H9 (cell line): ENCODE measurements around the gene DGKE. TPM values are rescaled to one million over a fixed set of nuclear protein-coding genes. Genes with fewer than 3 reads are reported as not detected.
A peak's percentile ranks its signal among the peaks of the same experiment; 100 is the strongest.

ENCODE experiments used
- DNase-seq: peaks from one replicate; pipeline ENCODE4 v3.0.0-alpha.2; 2017
- H2AFZ ChIP-seq: one replicate; pipeline ENCODE4 v1.6.1; 2013; ENCODE audit warnings: mild to moderate bottlenecking, low read length, control low read depth, moderate library complexity
- H2AK5ac ChIP-seq: 2 replicates; pipeline ENCODE4 v1.6.1; 2013; ENCODE audit warnings: low read length, control low read depth, mixed read lengths; ENCODE audit not compliant: insufficient read length
- H2BK120ac ChIP-seq: one replicate; pipeline ENCODE4 v1.6.1; 2013; ENCODE audit warnings: low read depth, mild to moderate bottlenecking, low read length, control low read depth, inconsistent platforms; ENCODE audit not compliant: poor library complexity, severe bottlenecking
- H2BK12ac ChIP-seq: 2 replicates; pipeline ENCODE4 v1.6.1; 2013; ENCODE audit warnings: low read length, control low read depth, mixed read lengths, low read depth; ENCODE audit not compliant: insufficient read length
- H2BK15ac ChIP-seq: 2 replicates; pipeline ENCODE4 v1.6.1; 2013; ENCODE audit warnings: low read depth, low read length, control low read depth
- H2BK20ac ChIP-seq: one replicate; pipeline ENCODE4 v1.6.1; 2013; ENCODE audit warnings: low read depth, mild to moderate bottlenecking, low read length, control low read depth, inconsistent platforms; ENCODE audit not compliant: poor library complexity, severe bottlenecking
- H2BK5ac ChIP-seq: 2 replicates; pipeline ENCODE4 v1.6.1; 2013; ENCODE audit warnings: low read length, control low read depth, mixed read lengths; ENCODE audit not compliant: insufficient read length
- H3K14ac ChIP-seq: 2 replicates; pipeline ENCODE4 v1.6.1; 2013; ENCODE audit warnings: low read length, control low read depth; ENCODE audit not compliant: insufficient read depth
- H3K18ac ChIP-seq: 2 replicates; pipeline ENCODE4 v1.6.1; 2013; ENCODE audit warnings: low read depth, mild to moderate bottlenecking, mixed read lengths, low read length, control low read depth; ENCODE audit not compliant: insufficient read length
- H3K23ac ChIP-seq: 2 replicates; pipeline ENCODE4 v1.6.1; 2013; ENCODE audit warnings: low read length, control low read depth, mixed read lengths, low read depth; ENCODE audit not compliant: insufficient read length
- H3K23me2 ChIP-seq: 2 replicates; pipeline ENCODE4 v1.6.1; 2013; ENCODE audit warnings: low read depth, mild to moderate bottlenecking, mixed read lengths, low read length, control low read depth; ENCODE audit not compliant: insufficient read length, poor library complexity, severe bottlenecking
- H3K27ac ChIP-seq: 2 replicates; pipeline ENCODE4 v1.5.1; 2013; ENCODE audit warnings: low read length, control low read depth, mixed read lengths, low read depth; ENCODE audit not compliant: insufficient read length
- H3K27me3 ChIP-seq: 2 replicates; pipeline ENCODE4 v1.6.1; 2013; ENCODE audit warnings: low read length, control low read depth, inconsistent platforms; ENCODE audit not compliant: insufficient read depth
- H3K4ac ChIP-seq: 2 replicates; pipeline ENCODE4 v1.6.1; 2013; ENCODE audit warnings: low read depth, mild to moderate bottlenecking, control low read depth, inconsistent platforms, low read length, moderate library complexity
- H3K4me1 ChIP-seq: 2 replicates; pipeline ENCODE4 v1.6.1; 2013; ENCODE audit warnings: low read length, control low read depth, inconsistent platforms; ENCODE audit not compliant: insufficient read depth
- H3K4me2 ChIP-seq: 2 replicates; pipeline ENCODE4 v1.6.1; 2013; ENCODE audit warnings: low read length, control low read depth, mixed read lengths; ENCODE audit not compliant: insufficient read length, insufficient read depth
- H3K56ac ChIP-seq: 2 replicates; pipeline ENCODE4 v1.6.1; 2013; ENCODE audit warnings: low read depth, mild to moderate bottlenecking, mixed read lengths, low read length, control low read depth; ENCODE audit not compliant: insufficient read length
- H3K79me1 ChIP-seq: 2 replicates; pipeline ENCODE4 v1.6.1; 2013; ENCODE audit warnings: low read depth, mild to moderate bottlenecking, moderate library complexity, low read length, control low read depth, inconsistent platforms; ENCODE audit not compliant: insufficient read depth, poor library complexity, severe bottlenecking
- H3K79me2 ChIP-seq: 2 replicates; pipeline ENCODE4 v1.6.1; 2013; ENCODE audit warnings: low read length, control low read depth, inconsistent platforms; ENCODE audit not compliant: insufficient read depth
- H3K9ac ChIP-seq: 2 replicates; pipeline ENCODE4 v1.6.1; 2013; ENCODE audit warnings: low read length, control low read depth, mixed read lengths; ENCODE audit not compliant: insufficient read length; ENCODE audit errors: extremely low read depth
- H3K9me3 ChIP-seq: one replicate; pipeline ENCODE4 v1.6.1; 2013; ENCODE audit warnings: low read depth, low read length, inconsistent platforms; ENCODE audit not compliant: control insufficient read depth
- H3T11ph ChIP-seq: one replicate; pipeline ENCODE4 v1.6.1; 2013; ENCODE audit warnings: mild to moderate bottlenecking, low read length, control low read depth, inconsistent platforms
- H4K20me1 ChIP-seq: one replicate; pipeline ENCODE4 v1.6.1; 2013; ENCODE audit not compliant: control insufficient read depth, insufficient read length, insufficient read depth
- H4K5ac ChIP-seq: 2 replicates; pipeline ENCODE4 v1.6.1; 2013; ENCODE audit warnings: low read depth, mild to moderate bottlenecking, mixed read lengths, low read length, control low read depth; ENCODE audit not compliant: insufficient read length
- H4K8ac ChIP-seq: replicated peaks from 2 replicates; pipeline ENCODE4 v1.6.1; 2013; ENCODE audit warnings: low read length, control low read depth, mixed read lengths, low read depth; ENCODE audit not compliant: insufficient read length
- H4K91ac ChIP-seq: 2 replicates; pipeline ENCODE4 v1.6.1; 2013; ENCODE audit warnings: low read depth, mild to moderate bottlenecking, moderate library complexity, mixed read lengths, low read length, control low read depth; ENCODE audit not compliant: insufficient read length
- H3K27ac Mint-ChIP-seq, 3 experiments: 2 replicates in 2 of 3; 3 replicates in 1 of 3; pipeline ENCODE4 v1.8.0; 2020 to 2021; ENCODE audit warnings: mixed read lengths in 3 of 3, mild to moderate bottlenecking in 1 of 3, moderate library complexity in 1 of 3
- H3K27me3 Mint-ChIP-seq: 2 replicates; pipeline ENCODE4 v1.8.0; 2021; ENCODE audit warnings: low read depth, mild to moderate bottlenecking, moderate library complexity, mixed read lengths
- H3K36me3 Mint-ChIP-seq, 3 experiments: 2 replicates in 2 of 3; 3 replicates in 1 of 3; pipeline ENCODE4 v1.8.0; 2020 to 2021; ENCODE audit warnings: low read depth in 3 of 3, mixed read lengths in 3 of 3; ENCODE audit not compliant: insufficient read depth in 1 of 3
- H3K4me1 Mint-ChIP-seq, 2 experiments: 2 replicates each; pipeline ENCODE4 v1.8.0; 2020; ENCODE audit warnings: mixed read lengths in 2 of 2
- H3K4me3 Mint-ChIP-seq, 2 experiments: 2 replicates in 1 of 2; 3 replicates in 1 of 2; pipeline ENCODE4 v1.8.0; 2020 to 2021; ENCODE audit warnings: mild to moderate bottlenecking in 2 of 2, mixed read lengths in 2 of 2, moderate library complexity in 1 of 2
- H3K9me3 Mint-ChIP-seq, 2 experiments: 2 replicates in 1 of 2; 3 replicates in 1 of 2; pipeline ENCODE4 v1.8.0; 2020; ENCODE audit warnings: mild to moderate bottlenecking in 2 of 2, mixed read lengths in 2 of 2, moderate library complexity in 1 of 2
- CTCF ChIP-seq: fragments of 200-600 bp; sonication (generic); conservative IDR thresholded peaks from 3 replicates; pipeline ENCODE4 v1.8.0; 2021; ENCODE audit warnings: antibody characterized with exemption, mild to moderate bottlenecking
- WGBS: extraction: QIAGEN DNeasy Blood & Tissue Kit; methylation state at CpG from one replicate; pipeline ENCODE4 v1.1.7; 2013; ENCODE audit warnings: missing lambda C conversion rate, low lambda C conversion rate, mixed read lengths; ENCODE audit not compliant: insufficient read length; ENCODE audit errors: extremely low coverage; 5-methylcytosine and 5-hydroxymethylcytosine counted together
- total RNA-seq: library from RNA; stranded (reverse); gene quantifications from 2 replicates; pipeline ENCODE4 v1.2.1, GENCODE V29; 2021

Gene DGKE
- total RNA-seq, 1 experiment from 2014 or later, result 4.9 TPM

GRCh38 chr17:56831369-56832095 lies 2.4 kb upstream of the DGKE start:
- Histone ChIP-seq H2BK12ac (no peak overlapping the region), H3K27me3 (peaks cover 5% of the 10 kb centered on the region; the same call in 1 of the 2 replicates), H2BK20ac (no peak overlapping the region), H2AFZ (no peak overlapping the region), H3K23ac (no peak overlapping the region), H2AK5ac (no peak overlapping the region), H3K79me2 (no peaks in the 10 kb centered on the region; the same call in 1 of the 2 replicates), H3K23me2 (peaks cover 15% of the 10 kb centered on the region), H4K20me1 (no peaks in the 10 kb centered on the region), H3K9ac (no peak overlapping the region), H3T11ph (no peak overlapping the region), H3K14ac (no peak overlapping the region), H4K8ac (no peak overlapping the region), H3K9me3 (no peaks in the 10 kb centered on the region), H3K4ac (no peak overlapping the region), H3K56ac (no peak overlapping the region), H2BK120ac (no peak overlapping the region), H3K4me2 (no peak overlapping the region), H2BK5ac (no peak overlapping the region), H3K27ac (no peak overlapping the region), H4K91ac (no peak overlapping the region), H3K18ac (no peak overlapping the region), H2BK15ac (no peak overlapping the region), H3K4me1 (no peaks in the 10 kb centered on the region; the same call in 1 of the 2 replicates), H4K5ac (no peak overlapping the region), H3K79me1 (no peaks in the 10 kb centered on the region)
- WGBS, result no CpG with 5 or more reads among the region's 16 CpGs
- Mint-ChIP-seq H3K27ac (no peak overlapping the region; a peak in 1 of 7 replicates), H3K9me3 (no peaks in the 10 kb centered on the region; a peak in 1 of 5 replicates), H3K36me3 (peaks cover 14 to 20% (median 16%) of the 10 kb centered on the region in 3 experiments), H3K4me3 (peak overlapping the region in 1 of 2 experiments; percentile 79; a peak in 1 of 5 replicates), H3K4me1 (peaks cover 15 to 22% of the 10 kb centered on the region in 2 experiments), H3K27me3 (peaks cover 40% of the 10 kb centered on the region)
- DNase-seq, result no peak
- TF ChIP-seq CTCF, result no peak
